ENCODE measurements around the gene RABGAP1. TPM values are rescaled to one million over a fixed set of nuclear protein-coding genes. Genes with fewer than 3 reads are reported as not detected.

RABGAP1 gene
- total RNA-seq, 2 donors from 2014 or later, result 41.9 to 49.7 TPM

- Histone ChIP-seq H3K27ac (ENCODE audit: low read depth, low read length) (no peak overlapping the region), H3K9ac (ENCODE audit: extremely low read depth, low read length, poor library complexity, severe bottlenecking) (no peak overlapping the region), H3K36me3 (ENCODE audit: control insufficient read depth, insufficient read depth, low read length) (peaks cover 4% of the 10 kb centered on the region), H3K9me3 (ENCODE audit: control insufficient read depth, low read length) (no peaks in the 10 kb centered on the region), H3K27me3 (ENCODE audit: control insufficient read depth, insufficient read depth, low read length, poor library complexity, severe bottlenecking) (no peaks in the 10 kb centered on the region), H3K4me1 (ENCODE audit: control insufficient read depth, insufficient read depth, low read length) (no peaks in the 10 kb centered on the region), H3K4me3 (ENCODE audit: low read length) (no peak overlapping the region)
- H3K9me3 Mint-ChIP-seq, result no peaks in the 10 kb centered on the region
- H3K27ac Mint-ChIP-seq, result no peak overlapping the region
- H3K27me3 Mint-ChIP-seq (ENCODE audit: insufficient read depth), result no peaks in the 10 kb centered on the region
- peaks cover 15% of the 10 kb centered on the region for H3K36me3 Mint-ChIP-seq (ENCODE audit: low read depth)
- 95% methylated on average over 2 of the region's 5 CpGs; no CpG with 5 or more reads in 1 of the 2 experiments for WGBS, 2 experiments (ENCODE audit: insufficient coverage in 1 of 2, insufficient read length in 1 of 2)
- H3K4me3 Mint-ChIP-seq, result no peak overlapping the region
- H3K4me1 Mint-ChIP-seq, result no peaks in the 10 kb centered on the region
- TF ChIP-seq CTCF (conservative IDR thresholded peaks at IDR 0.05), result no peak
- DNase-seq, result no peak
Measured at GRCh38 chr9:123120131-123120530, 179.3 kb downstream of the RABGAP1 start.

DNA sequence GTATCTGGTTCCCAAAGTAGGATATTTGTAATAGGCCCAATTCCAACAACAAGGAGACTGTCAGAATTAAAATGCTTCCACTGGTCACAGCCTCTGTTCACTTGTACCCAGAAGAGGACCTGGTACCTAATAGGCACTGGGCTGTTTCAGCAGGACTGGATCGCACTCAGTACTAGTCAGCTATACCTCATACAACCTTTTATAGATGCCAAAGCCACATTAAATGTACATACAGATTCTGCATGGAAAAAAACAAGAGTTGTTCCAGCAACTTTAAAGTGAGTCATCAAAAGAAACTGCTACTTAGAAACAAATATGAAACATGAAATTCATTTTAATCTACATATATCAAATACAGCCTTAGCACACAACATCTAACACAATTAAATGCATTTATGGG, 180.1 kb downstream of the RABGAP1 start:
- WGBS, 2 experiments (ENCODE audit: insufficient coverage in 1 of 2, insufficient read length in 1 of 2), result 93 to 100% methylated on average over 1 of the region's 1 CpG
- H3K9ac ChIP-seq (ENCODE audit: extremely low read depth, low read length, poor library complexity, severe bottlenecking), result no peak overlapping the region
- no peak for DNase-seq
- no peaks in the 10 kb centered on the region for H3K9me3 Mint-ChIP-seq
- no peak overlapping the region for H3K4me3 Mint-ChIP-seq
- no peak overlapping the region for H3K27ac Mint-ChIP-seq
- H3K27ac ChIP-seq (ENCODE audit: low read depth, low read length), result no peak overlapping the region
- H3K27me3 Mint-ChIP-seq (ENCODE audit: insufficient read depth), result no peaks in the 10 kb centered on the region
- H3K4me1 ChIP-seq (ENCODE audit: control insufficient read depth, insufficient read depth, low read length), result no peaks in the 10 kb centered on the region
- H3K9me3 ChIP-seq (ENCODE audit: control insufficient read depth, low read length), result no peaks in the 10 kb centered on the region
- no peaks in the 10 kb centered on the region for H3K36me3 ChIP-seq (ENCODE audit: control insufficient read depth, insufficient read depth, low read length)
- H3K27me3 ChIP-seq (ENCODE audit: control insufficient read depth, insufficient read depth, low read length, poor library complexity, severe bottlenecking), result no peaks in the 10 kb centered on the region
- no peak overlapping the region for H3K4me3 ChIP-seq (ENCODE audit: low read length)
- H3K36me3 Mint-ChIP-seq (ENCODE audit: low read depth), result peaks cover 10% of the 10 kb centered on the region
- H3K4me1 Mint-ChIP-seq, result no peaks in the 10 kb centered on the region
- TF ChIP-seq CTCF (conservative IDR thresholded peaks at IDR 0.05), result no peak

DNA sequence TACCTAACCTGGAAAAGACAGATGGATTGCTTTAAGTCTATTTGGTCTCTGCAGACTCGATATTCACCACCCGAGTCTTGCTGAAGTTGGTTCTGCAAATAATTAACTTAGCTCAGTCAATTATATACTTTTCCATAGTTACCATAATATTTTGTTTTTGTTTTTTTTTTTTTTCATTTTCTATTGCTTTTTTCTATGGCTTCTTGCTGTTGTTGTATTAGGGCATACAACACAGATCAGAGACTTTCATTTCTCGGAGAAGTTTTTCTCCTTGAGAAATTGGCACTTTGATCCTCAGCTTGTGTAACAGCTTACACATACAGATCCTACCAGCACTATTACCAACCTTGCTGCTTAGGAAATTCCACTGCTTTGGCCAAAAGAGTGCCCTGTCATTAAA, 180.6 kb downstream of the RABGAP1 start:
- H3K4me1 Mint-ChIP-seq, result no peaks in the 10 kb centered on the region
- no peak for TF ChIP-seq CTCF (conservative IDR thresholded peaks at IDR 0.05)
- DNase-seq, result no peak

More for the DNA sequence above, 180.6 kb downstream of the RABGAP1 start:
- no peaks in the 10 kb centered on the region for H3K4me1 ChIP-seq (ENCODE audit: control insufficient read depth, insufficient read depth, low read length)
- H3K9me3 Mint-ChIP-seq, result no peaks in the 10 kb centered on the region
- H3K4me3 Mint-ChIP-seq, result no peak overlapping the region
- no peak overlapping the region for H3K9ac ChIP-seq (ENCODE audit: extremely low read depth, low read length, poor library complexity, severe bottlenecking)
- no peaks in the 10 kb centered on the region for H3K27me3 Mint-ChIP-seq (ENCODE audit: insufficient read depth)
- 100% methylated on average over 3 of the region's 3 CpGs; no CpG with 5 or more reads in 1 of the 2 experiments for WGBS, 2 experiments (ENCODE audit: insufficient coverage in 1 of 2, insufficient read length in 1 of 2)
- H3K36me3 ChIP-seq (ENCODE audit: control insufficient read depth, insufficient read depth, low read length), result no peaks in the 10 kb centered on the region
- H3K4me3 ChIP-seq (ENCODE audit: low read length), result no peak overlapping the region
- H3K9me3 ChIP-seq (ENCODE audit: control insufficient read depth, low read length), result no peaks in the 10 kb centered on the region
- H3K27ac Mint-ChIP-seq, result no peak overlapping the region
- no peak overlapping the region for H3K27ac ChIP-seq (ENCODE audit: low read depth, low read length)
- peaks cover 10% of the 10 kb centered on the region for H3K36me3 Mint-ChIP-seq (ENCODE audit: low read depth)
- H3K27me3 ChIP-seq (ENCODE audit: control insufficient read depth, insufficient read depth, low read length, poor library complexity, severe bottlenecking), result no peaks in the 10 kb centered on the region
